Bronchial epithelial cell (primary cell): ENCODE data around the gene GNB5. TPM values are rescaled to one million over a fixed set of nuclear protein-coding genes. Genes with fewer than 3 reads are reported as not detected.

Experiments used
- DNase-seq: peaks from one replicate; pipeline ENCODE4 v3.0.0-alpha.2; 2010; ENCODE audit warnings: low read depth
- FAIRE-seq: peaks from 2 replicates; lab custom pipeline; 2011; peaks lifted over from hg19 to GRCh38; lab: Jason Lieb, UNC
- H3K27me3 ChIP-seq: 2 replicates; pipeline ENCODE4 v1.5.1; 2011; ENCODE audit warnings: low read length; ENCODE audit not compliant: control insufficient read depth, insufficient read depth
- H3K36me3 ChIP-seq: 2 replicates; pipeline ENCODE4 v1.5.1; 2011; ENCODE audit warnings: low read length; ENCODE audit not compliant: control insufficient read depth, insufficient read depth
- H3K4me3 ChIP-seq: 2 replicates; pipeline ENCODE4 v1.5.1; 2011; ENCODE audit warnings: mild to moderate bottlenecking, low read depth, low read length, control low read depth
- CTCF ChIP-seq: IDR thresholded peaks from 2 replicates; pipeline ENCODE4 v1.5.1; 2011; ENCODE audit warnings: mild to moderate bottlenecking, moderate library complexity, low read length, control low read depth, inconsistent platforms; ENCODE audit not compliant: insufficient read depth, severe bottlenecking
- total RNA-seq: library from RNA; depleted of rRNA; stranded (reverse); fragments of >200 nt; gene quantifications from 2 replicates; pipeline ENCODE4 v1.2.1, GENCODE V29; 2014

GNB5 gene
- total RNA-seq, 1 donor from 2014 or later, result 46.1 TPM

- Histone ChIP-seq H3K4me3 (no peak overlapping the region), H3K36me3 (no peaks in the 10 kb centered on the region), H3K27me3 (no peaks in the 10 kb centered on the region)
- DNase-seq (no peak), FAIRE-seq (no peak)
- no peak for TF ChIP-seq CTCF
These were observed 9.0 kb downstream of the GNB5 start for GRCh38 chr15:52181938-52182780.

- no peak overlapping the region for H3K4me3 ChIP-seq
- TF ChIP-seq CTCF, result no peak
- FAIRE-seq (no peak), DNase-seq (no peak)
- no peaks in the 10 kb centered on the region for H3K36me3 ChIP-seq
- H3K27me3 ChIP-seq, result no peaks in the 10 kb centered on the region
These were observed 10.2 kb downstream of the GNB5 start for GRCh38 chr15:52180851-52181450.

DNA sequence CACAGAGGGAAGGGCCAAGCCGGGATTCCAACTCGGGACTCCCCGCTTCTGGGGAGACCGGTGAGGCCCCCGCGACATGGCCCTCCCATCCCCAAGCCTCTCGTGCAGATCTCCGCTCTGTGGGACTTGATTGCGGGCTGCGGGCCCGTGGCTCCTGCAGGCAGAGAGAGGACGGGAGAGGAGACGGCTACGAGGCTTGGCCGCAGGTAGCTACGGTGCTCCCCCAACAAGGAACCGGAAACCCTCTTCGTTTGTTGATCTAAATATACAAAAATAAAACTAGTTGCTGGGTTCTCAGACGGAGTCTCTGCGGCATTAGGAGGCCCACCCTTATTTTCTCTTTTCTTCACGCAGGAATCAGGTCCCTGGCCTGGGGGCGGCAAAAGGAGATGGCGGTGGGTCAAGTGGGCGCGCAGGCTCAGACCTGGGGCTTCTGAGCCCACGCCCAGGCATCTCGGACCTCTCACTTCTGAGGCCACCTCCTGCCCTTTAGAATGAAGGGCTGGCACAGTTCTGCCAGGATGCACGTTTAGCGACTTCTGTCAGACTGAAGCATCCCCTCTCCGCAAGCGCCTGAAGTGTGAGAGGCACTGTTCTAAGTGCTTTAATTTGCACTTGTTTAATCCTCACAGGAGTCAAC, 10.9 kb downstream of the GNB5 start:
- TF ChIP-seq CTCF, result no peak
- no peaks in the 10 kb centered on the region for H3K27me3 ChIP-seq
- H3K36me3 ChIP-seq, result no peaks in the 10 kb centered on the region
- no peak for FAIRE-seq
- H3K4me3 ChIP-seq, result peak overlapping the region; percentile 77
- DNase-seq, result no peak

DNA sequence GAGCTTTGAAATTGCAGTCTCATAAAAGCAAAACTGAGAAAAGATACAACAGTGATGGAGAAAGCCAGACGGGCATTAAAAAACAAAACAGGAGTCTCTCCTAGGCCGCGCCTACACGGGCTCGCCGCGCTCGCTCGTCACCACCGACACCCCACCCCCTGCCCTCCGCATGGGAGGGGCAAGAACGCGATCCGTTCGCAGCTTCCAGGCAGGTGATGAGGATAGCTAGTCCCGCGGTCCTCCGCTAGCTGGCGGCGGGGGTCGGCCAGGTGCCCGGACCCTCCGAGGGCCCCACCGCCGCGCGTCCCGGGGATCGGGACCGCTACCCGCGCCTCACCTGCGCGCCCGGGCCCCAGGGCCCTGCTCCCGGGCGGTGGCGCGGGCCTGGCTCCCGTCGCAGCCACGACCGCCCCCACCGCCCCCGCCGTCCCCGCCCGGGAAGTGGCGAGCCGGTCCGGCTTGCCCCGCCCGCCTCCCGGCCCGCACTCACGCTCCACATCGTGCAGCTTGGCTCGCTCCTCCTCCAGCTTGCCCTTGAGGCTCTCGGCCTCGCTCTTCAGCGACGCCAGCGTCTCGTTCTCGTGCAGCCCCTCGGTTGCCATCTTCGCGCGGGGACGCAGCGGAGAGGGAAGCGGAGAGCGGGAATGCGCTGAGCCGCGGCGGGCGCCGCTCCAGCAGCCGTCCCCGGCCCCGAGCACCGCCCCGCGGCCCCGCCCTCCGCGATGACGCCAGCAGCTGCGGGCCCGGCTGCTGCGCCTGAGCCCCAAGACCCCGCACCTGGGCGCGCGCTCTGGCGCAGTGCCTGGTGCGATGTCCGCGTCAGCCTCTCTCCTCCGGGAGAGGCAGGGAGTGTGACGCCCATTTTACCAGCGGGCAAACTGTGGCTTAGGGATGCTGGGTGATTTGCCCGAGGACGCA, 11.7 kb downstream of the GNB5 start:
- peak; percentile 2 for TF ChIP-seq CTCF
- DNase-seq (peak; percentile 73), FAIRE-seq (no peak)
- Histone ChIP-seq H3K27me3 (no peaks in the 10 kb centered on the region), H3K4me3 (peak overlapping the region; percentile 77), H3K36me3 (no peaks in the 10 kb centered on the region)

DNA sequence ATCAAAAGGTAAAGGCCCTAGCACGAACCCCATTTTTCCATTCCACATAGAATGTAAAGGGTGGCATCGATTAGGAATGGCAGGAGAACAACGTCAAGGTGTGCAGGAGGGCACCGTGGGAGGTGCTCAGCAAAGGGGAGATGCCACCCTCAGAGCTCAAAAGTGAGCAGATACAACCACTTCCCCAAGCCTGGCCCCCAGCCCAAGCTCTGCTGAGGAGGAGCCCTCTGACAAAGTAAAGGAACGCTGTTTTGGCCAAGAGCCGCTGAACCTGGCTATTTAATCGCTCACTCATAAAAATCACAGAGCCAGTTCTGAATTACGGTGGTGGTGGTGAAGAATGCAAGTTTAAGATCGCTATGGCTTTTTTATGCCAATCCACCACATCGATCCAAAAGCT, 12.4 kb downstream of the GNB5 start:
- no peak for TF ChIP-seq CTCF
- DNase-seq (no peak), FAIRE-seq (no peak)

More for the DNA sequence above, 12.4 kb downstream of the GNB5 start:
- Histone ChIP-seq H3K36me3 (no peaks in the 10 kb centered on the region), H3K4me3 (peak overlapping the region; percentile 77), H3K27me3 (no peaks in the 10 kb centered on the region)
